Endometrium (tissue), 2 donors: ENCODE results near the gene CITED4.
A peak's percentile ranks its signal among the peaks of the same experiment; 100 is the strongest.
"Not testable (repeated sequence)": the region's sequence is repeated elsewhere in the genome, so short reads cannot be mapped to it uniquely, and the experiment has no call there.

ENCODE experiments used
- FAIRE-seq: peaks from 2 replicates; lab custom pipeline; 2012; peaks lifted over from hg19 to GRCh38; lab: Jason Lieb, UNC
- donor health status: control.
- donor health status: control.

The CITED4 gene, protein sequence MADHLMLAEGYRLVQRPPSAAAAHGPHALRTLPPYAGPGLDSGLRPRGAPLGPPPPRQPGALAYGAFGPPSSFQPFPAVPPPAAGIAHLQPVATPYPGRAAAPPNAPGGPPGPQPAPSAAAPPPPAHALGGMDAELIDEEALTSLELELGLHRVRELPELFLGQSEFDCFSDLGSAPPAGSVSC

DNA sequence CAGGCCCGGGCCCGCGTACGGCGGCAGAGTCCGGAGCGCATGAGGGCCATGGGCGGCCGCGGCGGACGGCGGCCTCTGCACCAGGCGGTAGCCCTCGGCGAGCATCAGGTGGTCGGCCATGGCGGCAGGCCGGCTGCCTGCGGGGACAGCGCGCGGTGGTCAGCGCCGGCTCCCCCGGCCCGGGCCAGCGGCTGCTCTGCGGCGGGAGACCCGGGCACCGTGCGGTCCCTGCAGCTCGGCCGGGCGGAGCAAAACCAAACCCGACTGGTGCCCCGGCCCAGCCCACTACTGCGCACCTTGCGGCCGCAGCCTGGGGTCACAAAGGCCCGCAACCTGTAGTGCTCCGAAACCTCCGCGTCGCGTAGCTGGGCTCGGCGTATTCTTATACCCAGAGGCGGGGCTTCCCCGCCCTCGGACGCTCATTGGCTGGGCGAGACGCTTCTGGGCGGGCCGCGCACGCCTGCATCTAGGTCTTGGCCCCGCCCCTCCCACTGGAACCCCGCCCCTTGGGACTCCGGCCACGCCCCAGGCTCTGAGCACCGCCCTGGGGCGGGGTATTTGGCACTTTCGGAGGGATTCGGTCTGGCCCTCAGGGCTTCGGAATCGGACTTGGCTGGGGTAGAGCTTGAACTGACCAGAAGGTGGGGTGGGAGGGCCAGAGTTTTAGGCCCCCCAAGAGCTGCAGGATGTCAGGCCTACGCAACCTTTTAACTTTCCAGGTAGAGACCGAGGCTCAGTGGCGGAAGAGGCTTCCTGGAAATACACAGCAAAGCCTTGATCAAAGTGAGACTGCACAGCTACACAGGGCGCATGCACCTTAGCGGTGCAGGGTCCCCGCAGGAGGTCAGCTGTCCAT, at the start of gene CITED4:
Gene CITED4, minus strand, starts transcription at position 356 of the 856 bp plus-strand sequence. Its CDS starts 236 bp downstream, at position 120.
- peak; percentile 39 for FAIRE-seq

DNA sequence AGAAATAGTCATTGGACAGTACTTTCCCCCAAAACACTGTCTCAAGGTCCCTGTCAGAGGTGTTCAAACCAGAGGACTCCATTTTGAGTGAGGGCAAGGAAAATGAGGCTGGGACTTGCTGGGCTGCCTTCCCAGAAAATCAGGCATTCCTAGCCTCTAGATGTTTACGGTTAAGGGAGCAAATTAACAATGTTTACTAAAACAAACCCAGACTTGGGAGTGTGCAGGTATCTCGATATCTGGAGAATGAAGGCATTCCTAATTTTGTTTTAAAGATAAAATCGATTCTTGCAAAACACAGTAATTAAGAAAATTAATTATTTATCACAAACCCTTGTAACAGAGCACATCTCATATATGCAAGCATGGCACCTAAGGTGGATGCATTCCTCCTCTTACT, 48.9 kb upstream of the CITED4 start:
- no peak for FAIRE-seq

DNA sequence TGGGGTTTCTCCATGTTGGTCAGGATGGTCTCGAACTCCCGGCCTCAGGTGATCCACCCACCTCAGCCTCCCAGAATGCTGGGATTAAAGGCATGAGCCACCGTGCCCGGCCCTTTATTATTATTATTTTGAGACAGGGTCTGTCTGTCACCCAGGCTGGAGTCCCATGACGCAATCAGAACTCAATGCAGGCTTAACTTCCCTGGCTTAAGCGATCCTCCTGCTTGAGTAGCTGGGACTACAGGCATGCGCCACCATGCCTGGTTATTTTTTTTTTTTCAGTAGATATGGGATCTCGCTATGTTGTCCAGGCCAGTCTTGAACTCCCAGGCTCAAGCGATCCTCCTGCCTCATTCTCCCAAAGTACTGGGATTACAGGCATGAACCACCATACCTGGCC, 47.1 kb upstream of the CITED4 start:
- no peak for FAIRE-seq

DNA sequence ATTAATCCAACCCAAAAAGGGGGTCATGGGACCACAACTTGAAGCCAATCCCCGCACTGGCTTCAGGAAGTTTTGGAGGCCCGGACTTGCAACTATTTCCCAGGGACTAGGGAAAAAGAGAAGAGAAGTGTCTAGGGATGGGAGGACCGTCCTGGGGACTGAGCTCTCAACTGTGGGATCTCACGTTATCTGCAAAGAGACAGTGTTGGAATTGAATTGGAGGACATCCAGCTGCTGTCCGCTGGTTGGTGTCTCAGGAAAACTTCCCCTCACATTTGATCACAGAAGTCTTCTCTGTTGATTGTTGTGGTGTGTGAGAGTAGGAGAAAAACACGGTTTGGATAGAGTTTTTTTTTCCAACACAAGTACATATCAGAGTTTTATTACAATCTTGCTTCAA, 46.2 kb upstream of the CITED4 start:
- FAIRE-seq: no peak

DNA sequence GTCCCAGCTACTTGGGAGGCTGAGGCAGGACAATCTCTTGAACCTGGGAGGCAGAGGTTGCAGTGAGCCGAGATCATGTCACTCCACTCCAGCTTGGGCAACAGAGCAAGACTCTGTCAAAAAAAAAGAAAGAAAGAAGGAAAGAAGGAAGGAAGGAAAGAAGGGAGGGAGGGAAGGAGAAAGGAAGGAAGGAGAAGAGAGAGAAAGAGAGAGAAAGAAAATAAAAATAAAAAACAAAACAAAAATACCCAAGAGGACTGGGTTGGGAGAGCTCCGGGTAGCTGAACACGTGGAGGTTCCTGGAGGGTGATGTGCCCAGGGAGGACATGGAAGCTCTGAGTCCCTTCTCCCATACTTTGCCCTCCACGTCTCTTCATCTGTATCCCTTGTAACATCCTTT, 45.7 kb upstream of the CITED4 start:
- FAIRE-seq: no peak

DNA sequence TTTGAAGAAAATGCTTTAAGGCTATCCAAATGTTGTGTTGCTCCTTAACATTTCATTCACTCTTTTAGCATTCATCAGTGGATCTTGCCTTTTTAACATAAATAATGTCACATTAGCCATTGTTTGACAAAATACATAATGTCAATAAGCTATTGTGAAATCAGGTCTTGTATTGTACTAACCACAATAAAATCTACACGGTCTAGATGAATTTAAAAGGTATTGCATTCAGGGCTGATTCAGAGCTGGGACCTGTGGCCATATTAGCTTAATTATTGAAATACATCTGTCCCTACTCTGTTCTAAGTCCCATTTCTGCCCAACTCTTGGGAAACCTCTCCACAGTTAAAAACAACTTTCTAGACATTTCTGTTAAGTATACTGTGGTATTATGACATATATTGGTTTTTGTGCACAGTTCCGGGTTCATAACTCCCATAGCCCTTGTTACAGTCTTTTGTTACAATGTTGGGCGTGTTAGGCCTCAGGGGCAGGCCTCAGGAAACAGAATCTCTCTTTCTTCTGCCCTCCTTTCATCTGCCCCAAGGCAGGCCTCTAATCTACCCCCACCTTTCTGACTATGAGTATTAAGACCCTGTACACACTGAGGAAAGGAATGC, 44.7 kb upstream of the CITED4 start:
- no peak for FAIRE-seq

DNA sequence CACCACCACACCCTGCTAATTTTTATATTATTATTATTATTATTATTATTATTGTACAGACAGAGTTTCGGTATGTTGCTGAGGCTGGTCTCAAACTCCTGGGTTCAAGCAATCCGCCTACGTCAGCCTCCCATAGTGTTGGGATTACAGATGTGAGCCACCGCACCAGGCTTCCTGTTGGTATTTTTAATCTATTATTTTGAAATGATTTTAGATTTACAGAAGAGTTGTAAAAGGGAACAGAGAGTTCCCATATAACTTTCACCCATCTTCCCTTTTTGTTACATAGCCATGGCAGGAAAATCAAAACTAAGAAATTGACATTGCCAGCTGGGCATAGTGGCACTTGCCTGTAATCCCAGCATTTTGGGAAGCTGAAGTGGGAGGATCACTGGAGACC, 42.9 kb upstream of the CITED4 start:
- no peak for FAIRE-seq

DNA sequence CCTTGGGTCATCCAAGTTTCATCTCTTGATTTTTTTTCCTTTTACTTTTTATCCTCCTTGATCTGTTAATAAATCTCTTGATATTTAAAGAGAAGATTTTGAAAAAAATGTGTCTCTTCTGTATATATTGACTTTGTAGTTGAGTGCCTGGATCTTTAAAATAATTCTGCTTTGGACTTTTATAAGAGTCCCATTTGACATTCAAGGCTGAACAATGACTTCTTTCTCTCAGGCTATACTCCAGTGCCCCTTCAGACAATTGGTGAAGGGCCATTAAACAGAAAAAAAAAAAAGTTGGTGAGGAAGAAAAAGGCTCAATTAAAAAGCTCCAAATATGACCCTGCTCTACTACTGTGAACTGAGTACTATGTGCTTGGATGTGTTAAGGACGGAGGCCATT, 40.9 kb upstream of the CITED4 start:
- peak; percentile 29 for FAIRE-seq

DNA sequence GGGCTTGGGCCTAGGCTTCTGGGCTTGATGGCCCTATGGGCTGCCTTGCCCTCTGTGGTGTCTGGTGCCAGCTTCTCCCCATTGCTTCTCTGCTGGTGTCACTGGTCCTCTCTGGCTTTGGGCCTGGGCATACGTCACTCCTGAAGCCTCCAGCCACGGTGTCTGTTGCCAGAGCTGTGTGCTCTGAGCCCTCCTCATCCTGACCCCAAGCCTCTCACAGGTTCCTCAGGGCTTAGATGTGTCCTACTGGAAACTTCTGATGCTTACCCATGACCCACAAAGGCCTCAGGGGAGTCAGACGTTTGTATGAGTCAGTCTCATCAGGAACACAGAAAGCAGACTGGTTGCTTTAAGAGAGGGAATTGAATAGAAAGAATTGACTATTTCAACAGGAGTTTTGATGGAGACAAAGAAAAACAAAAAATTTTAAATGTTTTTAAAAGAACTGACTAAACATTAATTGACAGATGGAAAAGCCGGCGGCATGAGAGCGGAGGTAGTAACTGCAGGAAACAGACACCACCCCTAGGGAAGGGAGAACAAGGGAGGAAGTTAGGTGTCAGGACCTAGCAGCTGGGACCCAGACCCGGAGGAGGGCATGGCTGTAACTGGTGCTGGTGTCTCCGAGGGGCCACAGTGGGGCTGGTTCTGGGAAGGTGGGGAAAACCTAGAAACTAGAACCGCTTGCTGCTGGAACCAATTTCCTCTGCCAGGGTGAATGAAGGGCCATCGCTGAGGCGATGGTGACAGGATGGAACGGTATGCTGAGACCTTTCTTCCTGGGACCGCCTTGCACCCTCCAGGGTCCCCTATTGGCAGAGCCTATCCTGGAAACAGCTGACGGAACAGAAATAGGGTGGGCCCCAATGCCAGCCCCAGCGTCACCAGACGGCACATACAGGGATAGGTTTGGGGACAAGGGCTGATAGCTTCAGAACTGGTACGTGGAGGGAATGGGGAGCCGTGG, 40.0 kb upstream of the CITED4 start:
- FAIRE-seq: no peak

DNA sequence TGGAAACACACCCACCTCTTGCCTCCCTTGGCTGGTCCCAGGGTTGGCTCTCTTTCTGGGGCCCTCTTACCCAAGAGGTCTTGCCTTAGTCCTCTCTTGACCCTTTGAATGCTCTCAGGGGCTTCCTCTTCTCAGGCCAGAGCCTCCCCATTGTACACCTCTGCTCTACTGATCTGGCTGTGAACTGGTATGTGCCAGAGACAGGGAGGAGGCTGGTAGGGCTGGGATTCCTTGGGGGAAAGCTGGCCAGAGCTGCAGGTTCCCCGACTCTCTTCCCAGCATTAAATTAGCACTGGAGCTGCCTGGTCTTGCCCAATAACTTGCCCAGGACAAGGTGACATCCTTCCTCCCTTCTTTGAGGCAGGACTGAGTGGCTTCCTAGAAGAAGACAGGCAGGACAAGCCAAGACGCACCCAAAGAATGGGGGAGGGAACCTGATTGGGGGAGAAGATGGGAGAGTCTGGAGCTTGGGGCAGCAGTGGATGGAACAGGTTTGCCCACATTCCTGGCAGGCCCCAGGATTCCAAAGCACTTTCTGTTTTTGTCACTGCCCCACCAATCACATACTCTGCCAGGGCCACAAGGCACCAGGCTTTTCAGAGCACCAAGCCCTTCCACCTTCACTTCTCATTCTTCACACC, 37.2 kb upstream of the CITED4 start:
- no peak for FAIRE-seq

DNA sequence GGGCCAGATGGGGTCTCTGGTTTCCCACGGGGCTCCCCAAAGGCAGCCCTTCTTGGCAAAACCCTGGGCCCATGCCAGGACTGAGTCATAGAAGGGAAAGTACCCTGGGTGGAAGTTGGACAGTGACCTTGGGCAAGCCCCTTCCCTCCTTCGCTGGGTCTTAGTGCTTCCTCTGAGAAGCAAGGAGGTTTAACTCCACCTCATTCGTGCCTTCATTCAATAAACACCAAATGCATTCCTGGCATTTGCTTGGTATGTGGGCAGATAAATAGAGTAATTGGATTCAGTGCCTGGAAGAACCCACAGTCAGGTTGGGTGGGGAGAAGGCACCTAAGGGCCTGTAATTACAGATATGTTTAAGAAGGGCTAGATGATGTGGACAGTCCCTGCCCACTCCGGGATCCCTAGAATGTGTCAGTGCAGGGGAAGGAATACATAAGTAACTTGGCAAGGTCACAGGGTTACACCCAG, 36.3 kb upstream of the CITED4 start:
- no peak for FAIRE-seq

DNA sequence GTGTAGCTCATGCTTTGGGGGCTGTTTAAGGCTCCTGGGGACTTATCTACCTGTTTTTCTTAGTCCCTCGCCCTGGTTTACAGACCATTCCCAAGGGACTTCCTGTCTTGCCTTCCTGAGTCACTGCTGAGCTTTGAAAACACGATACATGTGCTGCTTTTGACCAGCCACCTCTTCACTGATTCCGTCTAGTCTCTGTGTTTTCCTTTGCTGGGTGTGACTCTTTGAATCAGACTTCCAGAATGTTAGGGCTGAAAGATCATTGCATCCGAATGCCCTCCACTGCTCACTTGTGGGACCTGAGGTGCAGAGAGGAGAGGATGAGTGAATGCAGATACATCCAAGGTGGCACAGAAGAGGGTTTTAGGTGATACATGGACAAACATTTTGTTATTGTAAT, 35.4 kb upstream of the CITED4 start:
- FAIRE-seq: no peak

DNA sequence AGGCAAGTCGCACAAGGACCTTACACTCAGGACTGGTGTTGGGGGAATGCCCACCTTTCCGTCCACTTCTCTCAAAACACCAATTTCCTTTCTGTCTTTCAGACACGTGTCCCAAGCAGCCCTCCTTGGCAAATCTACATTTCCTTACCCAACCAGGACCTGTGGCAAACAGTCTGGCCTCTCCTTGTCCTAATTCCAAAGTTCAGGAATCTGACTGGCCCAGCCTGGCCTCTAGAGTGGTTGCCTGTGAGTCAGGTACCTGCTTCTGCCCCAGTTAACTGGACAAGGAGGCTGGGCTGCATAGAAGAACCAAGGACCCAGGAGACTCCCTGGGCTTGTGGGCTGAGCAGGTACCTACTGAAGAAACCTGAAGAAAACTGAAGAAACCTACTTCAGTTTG, 34.3 kb upstream of the CITED4 start:
- no peak for FAIRE-seq

DNA sequence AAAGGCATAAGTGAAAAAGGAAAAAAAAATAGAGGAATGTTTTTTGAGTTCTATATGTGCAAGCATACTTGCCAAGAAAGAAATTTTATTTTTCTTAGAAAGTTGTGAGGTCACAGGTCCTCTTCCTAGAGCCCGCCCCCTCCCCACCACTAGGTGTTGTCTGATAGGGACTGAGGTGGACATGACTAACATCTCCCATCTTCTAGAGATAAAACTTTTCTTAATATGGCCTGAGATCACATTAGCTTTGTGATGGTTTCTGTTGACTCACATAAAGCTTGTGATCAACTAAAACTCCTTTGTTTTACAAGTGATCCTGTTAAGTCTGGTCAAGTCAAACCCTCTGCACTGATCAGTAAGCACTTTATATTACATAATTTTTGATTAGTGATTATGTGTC, 33.4 kb upstream of the CITED4 start:
- no peak for FAIRE-seq

DNA sequence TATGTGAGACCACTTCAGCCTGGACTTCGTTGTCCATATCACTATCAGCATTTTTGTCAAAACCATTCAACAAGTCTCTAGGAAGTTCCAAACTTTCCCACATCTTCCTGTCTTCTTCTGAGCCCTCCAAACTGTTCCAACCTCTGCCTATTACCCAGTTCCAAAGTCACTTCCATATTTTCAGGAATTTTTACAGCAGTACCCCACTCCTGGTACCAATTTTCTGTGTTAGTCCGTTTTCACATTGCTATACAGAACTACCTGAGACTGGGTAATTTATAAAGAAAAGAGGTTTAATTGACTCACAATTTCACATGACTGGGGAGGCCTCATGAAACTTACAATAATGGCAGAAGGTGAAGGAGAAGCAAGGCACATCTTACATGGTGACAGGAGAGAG, 32.7 kb upstream of the CITED4 start:
- FAIRE-seq: not testable (repeated sequence)

DNA sequence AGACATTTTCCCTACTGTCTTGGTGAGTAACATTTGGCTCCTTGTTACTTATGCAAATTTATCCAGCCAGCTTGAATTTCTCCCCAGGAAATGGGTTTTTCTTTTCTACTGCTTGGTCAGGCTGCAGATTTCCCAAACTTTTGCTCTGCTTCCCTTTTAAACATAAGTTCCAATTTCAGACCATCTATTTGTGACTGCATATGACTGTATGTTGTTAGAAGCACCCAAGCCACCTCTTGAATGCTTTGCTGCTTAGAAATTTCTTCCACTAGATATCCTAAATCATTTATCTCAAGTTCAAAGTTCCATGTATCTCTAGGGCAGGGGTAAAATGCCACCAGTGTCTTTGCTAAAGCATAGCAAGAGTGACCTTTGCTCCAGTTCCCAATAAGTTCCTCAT, 32.3 kb upstream of the CITED4 start:
- FAIRE-seq: no peak

DNA sequence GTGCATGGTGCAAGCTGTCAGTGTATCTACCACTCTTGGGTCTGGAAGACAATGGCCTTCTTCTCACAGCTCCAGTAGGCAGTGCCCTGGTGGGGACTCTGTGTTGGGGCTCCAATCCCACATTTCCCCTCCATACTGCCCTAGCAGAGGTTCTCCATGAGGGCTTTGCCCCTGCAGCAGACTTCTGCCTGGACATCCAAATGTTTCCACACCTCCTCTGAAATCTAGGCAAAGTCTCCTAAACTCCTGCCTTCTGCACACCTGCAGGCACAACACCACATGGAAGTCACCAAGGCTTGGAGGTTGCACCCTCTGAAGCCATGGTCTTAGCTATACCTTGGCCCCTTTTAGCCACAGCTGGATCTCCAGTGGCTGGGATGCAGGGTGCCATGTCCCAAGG, 31.8 kb upstream of the CITED4 start:
- no peak for FAIRE-seq

DNA sequence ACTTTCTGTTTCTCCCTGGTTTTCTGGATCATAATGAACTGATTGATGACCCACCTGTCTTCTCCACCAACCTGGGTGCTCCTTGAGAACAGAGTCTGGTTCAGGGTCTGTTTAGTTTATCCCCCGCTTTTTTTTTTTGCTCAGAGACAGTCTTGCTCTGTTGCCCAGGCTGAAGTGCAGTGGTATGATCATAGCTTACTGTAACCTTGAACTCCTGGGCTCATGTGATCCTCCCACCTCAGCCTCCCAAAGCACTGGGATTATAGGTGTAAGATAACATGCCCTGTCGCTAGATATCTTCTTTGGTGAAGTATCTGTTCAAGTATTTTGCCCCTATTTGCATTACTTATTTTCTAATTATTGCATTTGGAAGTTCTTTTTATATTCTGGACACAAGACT, 30.2 kb upstream of the CITED4 start:
- FAIRE-seq: no peak

DNA sequence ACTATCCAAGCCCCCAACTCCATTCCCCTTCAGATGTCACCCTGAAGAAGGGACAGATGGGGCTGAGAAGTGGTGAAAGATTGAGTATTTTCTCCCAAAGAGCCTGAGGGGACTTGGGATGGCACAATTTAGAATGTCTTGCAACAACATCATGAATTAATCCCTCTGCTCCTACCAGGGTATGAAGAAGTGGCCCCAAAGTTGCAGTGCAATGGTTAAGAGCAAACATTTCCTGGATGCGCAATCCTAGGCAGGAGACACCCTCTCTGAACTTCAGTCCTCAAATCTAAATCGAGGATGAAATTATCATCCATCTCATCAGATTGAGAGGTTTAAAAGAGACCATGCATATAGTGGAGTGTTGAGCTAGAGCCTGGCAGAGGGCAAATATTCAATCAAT, 28.6 kb upstream of the CITED4 start:
- FAIRE-seq: no peak

DNA sequence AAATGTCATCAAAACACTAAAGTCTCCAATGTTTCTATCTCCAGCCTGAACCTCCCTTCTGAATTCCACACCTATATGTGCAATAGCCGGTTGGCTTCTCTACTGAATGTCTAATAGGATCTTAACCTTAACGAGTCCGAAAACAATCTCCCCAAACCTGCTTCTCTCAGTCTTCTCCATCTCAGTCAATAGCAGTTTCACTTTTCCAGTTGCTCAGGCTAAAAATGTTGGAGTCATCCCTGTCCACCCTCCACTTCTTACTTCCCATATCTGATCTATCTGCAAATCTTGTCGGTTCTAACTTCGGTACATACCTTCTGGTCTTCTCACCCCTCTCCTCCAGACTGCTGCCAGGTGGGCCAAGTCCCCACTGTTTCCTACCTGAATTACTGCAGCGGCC, 25.5 kb upstream of the CITED4 start:
- FAIRE-seq: no peak

DNA sequence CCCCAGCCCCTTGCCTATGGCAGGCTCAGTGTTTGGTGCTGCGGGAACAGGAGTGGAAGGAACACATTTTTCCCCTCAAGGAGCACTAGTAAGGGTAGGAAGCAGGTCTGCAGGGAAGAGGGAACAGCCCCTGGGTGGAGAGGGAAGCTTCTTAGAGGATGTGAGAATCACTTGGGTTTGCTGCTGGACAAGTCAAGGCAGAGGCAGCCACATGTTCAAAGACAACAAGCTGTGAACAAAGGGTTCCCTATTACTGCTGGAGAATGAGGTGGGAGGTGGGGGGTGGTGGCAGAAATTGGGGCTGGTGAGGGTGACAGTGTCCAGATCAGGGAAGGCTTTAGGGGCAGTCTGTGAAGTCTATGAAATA, 24.8 kb upstream of the CITED4 start:
- FAIRE-seq: no peak
